Muscle layer of duodenum (tissue), 2 donors: ENCODE measurements around the gene MED20.

Experiments used
- H3K27ac ChIP-seq: one replicate; pipeline ENCODE4 v1.7.0; 2013; ENCODE audit warnings: mild to moderate bottlenecking, low read length
- H3K27me3 ChIP-seq: one replicate; pipeline ENCODE4 v1.7.0; 2013; ENCODE audit warnings: low read depth, mild to moderate bottlenecking, control low read depth, low read length
- H3K36me3 ChIP-seq, 2 donors: one replicate each; pipeline ENCODE4 v1.7.0; 2013; ENCODE audit warnings: low read length in 2 of 2, control low read depth in 1 of 2, mild to moderate bottlenecking in 1 of 2; ENCODE audit not compliant: insufficient read depth in 2 of 2, control insufficient read depth in 1 of 2
- H3K4me1 ChIP-seq, 2 donors: one replicate each; pipeline ENCODE4 v1.7.0; 2013; ENCODE audit warnings: low read length in 2 of 2, mild to moderate bottlenecking in 2 of 2, control low read depth in 1 of 2, moderate library complexity in 1 of 2; ENCODE audit not compliant: insufficient read depth in 2 of 2, control insufficient read depth in 1 of 2
- H3K4me3 ChIP-seq, 2 donors: one replicate each; pipeline ENCODE4 v1.7.0; 2013; ENCODE audit warnings: low read length in 2 of 2, low read depth in 1 of 2, mild to moderate bottlenecking in 1 of 2
- H3K9me3 ChIP-seq, 2 donors: one replicate each; pipeline ENCODE4 v1.7.0; 2013; ENCODE audit warnings: low read length in 2 of 2, control low read depth in 1 of 2, mild to moderate bottlenecking in 1 of 2; ENCODE audit not compliant: control insufficient read depth in 1 of 2
- donor health status: healthy.

The MED20 gene

GRCh38 chr6:41896281-41896680 lies 24.7 kb downstream of the MED20 start:
- Histone ChIP-seq H3K9me3 (no peaks in the 10 kb centered on the region), H3K27ac (peak overlapping the region; percentile 77), H3K27me3 (no peaks in the 10 kb centered on the region), H3K4me3 (peak overlapping the region; percentile 82 to 89), H3K4me1 (peaks cover 7 to 20% of the 10 kb centered on the region in 2 donors), H3K36me3 (peaks cover 0 to 3% of the 10 kb centered on the region in 2 donors)

GRCh38 chr6:41895300-41896233 lies 25.4 kb downstream of the MED20 start, which contains the start of gene USP49:
Gene USP49 (minus strand): TSS chr6:41895375. CDS start chr6:41806983, 88,392 bp downstream.
- Histone ChIP-seq H3K4me3 (peak within 1 kb of the TSS; percentile 82 to 89), H3K4me1 (peaks cover 7 to 20% of the 10 kb centered on the region in 2 donors), H3K27ac (peak within 1 kb of the TSS; percentile 77), H3K9me3 (no peaks in the 10 kb centered on the region), H3K36me3 (peaks cover 0 to 3% of the 10 kb centered on the region in 2 donors), H3K27me3 (no peaks in the 10 kb centered on the region)

GRCh38 chr6:41894366-41895299 lies 26.3 kb downstream of the MED20 start:
- H3K36me3 ChIP-seq = no peaks in the 10 kb centered on the region
- peaks cover 7 to 20% of the 10 kb centered on the region in 2 donors for H3K4me1 ChIP-seq
- H3K4me3 ChIP-seq = peak overlapping the region; percentile 82 to 89
- no peaks in the 10 kb centered on the region for H3K27me3 ChIP-seq
- H3K27ac ChIP-seq = no peak overlapping the region
- no peaks in the 10 kb centered on the region for H3K9me3 ChIP-seq

- Histone ChIP-seq H3K4me3 (no peak overlapping the region), H3K27ac (no peak overlapping the region), H3K4me1 (peaks cover 7 to 20% of the 10 kb centered on the region in 2 donors), H3K36me3 (no peaks in the 10 kb centered on the region), H3K9me3 (no peaks in the 10 kb centered on the region), H3K27me3 (no peaks in the 10 kb centered on the region)
Observed at GRCh38 chr6:41892921-41893564, 27.9 kb downstream of the MED20 start.

GRCh38 chr6:41887331-41887751 lies 33.6 kb downstream of the MED20 start:
- no peaks in the 10 kb centered on the region for H3K9me3 ChIP-seq

GRCh38 chr6:41885930-41886329 lies 35.0 kb downstream of the MED20 start:
- H3K4me1 ChIP-seq = no peaks in the 10 kb centered on the region

More at GRCh38 chr6:41887331-41887751, 33.6 kb downstream of the MED20 start:
- H3K4me1 ChIP-seq = no peaks in the 10 kb centered on the region
- no peaks in the 10 kb centered on the region for H3K27me3 ChIP-seq
- H3K27ac ChIP-seq = no peak overlapping the region
- H3K4me3 ChIP-seq = no peak overlapping the region
- H3K36me3 ChIP-seq = no peaks in the 10 kb centered on the region

GRCh38 chr6:41884957-41885356 lies 36.0 kb downstream of the MED20 start:
- Histone ChIP-seq H3K9me3 (no peaks in the 10 kb centered on the region), H3K27me3 (no peaks in the 10 kb centered on the region), H3K36me3 (no peaks in the 10 kb centered on the region), H3K27ac (no peak overlapping the region), H3K4me1 (no peaks in the 10 kb centered on the region), H3K4me3 (no peak overlapping the region)

More at GRCh38 chr6:41885930-41886329, 35.0 kb downstream of the MED20 start:
- Histone ChIP-seq H3K27me3 (no peaks in the 10 kb centered on the region), H3K27ac (no peak overlapping the region), H3K36me3 (no peaks in the 10 kb centered on the region), H3K9me3 (no peaks in the 10 kb centered on the region), H3K4me3 (no peak overlapping the region)

- H3K27me3 ChIP-seq = no peaks in the 10 kb centered on the region
- H3K27ac ChIP-seq = no peak overlapping the region
- H3K9me3 ChIP-seq = no peaks in the 10 kb centered on the region
- H3K4me3 ChIP-seq = no peak overlapping the region
- H3K36me3 ChIP-seq = no peaks in the 10 kb centered on the region
- H3K4me1 ChIP-seq = no peaks in the 10 kb centered on the region
Observed at GRCh38 chr6:41881506-41881905, 39.4 kb downstream of the MED20 start.

- Histone ChIP-seq H3K36me3 (no peaks in the 10 kb centered on the region), H3K27ac (no peak overlapping the region), H3K9me3 (no peaks in the 10 kb centered on the region), H3K4me1 (no peaks in the 10 kb centered on the region), H3K4me3 (no peak overlapping the region), H3K27me3 (no peaks in the 10 kb centered on the region)
Observed at GRCh38 chr6:41878961-41879405, 42.0 kb downstream of the MED20 start.

GRCh38 chr6:41878246-41878645 lies 42.7 kb downstream of the MED20 start:
- no peak overlapping the region for H3K27ac ChIP-seq
- no peaks in the 10 kb centered on the region for H3K27me3 ChIP-seq
- no peaks in the 10 kb centered on the region for H3K9me3 ChIP-seq
- no peaks in the 10 kb centered on the region for H3K36me3 ChIP-seq
- no peak overlapping the region for H3K4me3 ChIP-seq
- no peaks in the 10 kb centered on the region for H3K4me1 ChIP-seq
